Tibial nerve (tissue), 4 donors: ENCODE results near the gene FLT4. TPM values are rescaled to one million over a fixed set of nuclear protein-coding genes. Genes with fewer than 3 reads are reported as not detected.

Experiments
- DNase-seq, 2 donors: peaks; one replicate each; pipeline ENCODE4 v3.0.0-alpha.2; 2019; ENCODE audit warnings: low spot score in 2 of 2
- H3K27ac ChIP-seq, 4 donors: fragments of 200-600 bp; sonication (generic) in 3 of 4; one replicate each; pipeline ENCODE4 v1.5.1; 2017 to 2019; ENCODE audit warnings: mild to moderate bottlenecking in 1 of 4
- H3K27me3 ChIP-seq, 2 donors: fragments of 200-600 bp; sonication (generic) in 1 of 2; one replicate each; pipeline versions ENCODE4 v1.5.1 to v1.6.0; 2017 to 2019
- H3K36me3 ChIP-seq, 3 donors: fragments of 200-600 bp; sonication (generic); one replicate each; pipeline ENCODE4 v1.5.1; 2018 to 2019
- H3K4me1 ChIP-seq, 4 donors: fragments of 200-600 bp; sonication (generic) in 3 of 4; one replicate each; pipeline ENCODE4 v1.5.1; 2017 to 2019
- H3K4me3 ChIP-seq, 4 donors: fragments of 200-600 bp; sonication (generic) in 3 of 4; one replicate each; pipeline ENCODE4 v1.5.1; 2017 to 2019; ENCODE audit warnings: mild to moderate bottlenecking in 1 of 4, moderate library complexity in 1 of 4
- H3K9me3 ChIP-seq, 4 donors: fragments of 200-600 bp; sonication (generic) in 3 of 4; one replicate each; pipeline ENCODE4 v1.5.1; 2017 to 2019
- CTCF ChIP-seq, 5 experiments: fragments of 200-600 bp in 3 of 5; fragments of 450-650 bp in 2 of 5; sonication (generic) in 3 of 5; IDR thresholded peaks; one replicate each; pipeline ENCODE4 v1.5.1; 2016 to 2019; ENCODE audit warnings: antibody characterized with exemption in 5 of 5, mild to moderate bottlenecking in 3 of 5, moderate library complexity in 2 of 5
- EP300 ChIP-seq, 2 donors: sonication (generic); formaldehyde crosslinking; IDR thresholded peaks; one replicate each; pipeline ENCODE4 v1.6.1; 2017; ENCODE audit warnings: antibody characterized with exemption in 2 of 2, mild to moderate bottlenecking in 1 of 2
- POLR2A ChIP-seq, 2 donors: fragments of 450-650 bp; IDR thresholded peaks; one replicate each; pipeline ENCODE4 v1.6.1; 2017; ENCODE audit warnings: antibody characterized with exemption in 2 of 2, mild to moderate bottlenecking in 2 of 2, moderate library complexity in 2 of 2
- WGBS, 2 donors: methylation state at CpG; one replicate each; pipeline ENCODE4 v1.1.5; 2018; 5-methylcytosine and 5-hydroxymethylcytosine counted together
- total RNA-seq, 4 donors: library from RNA; depleted of rRNA; stranded (reverse); fragments of >200 nt; gene quantifications; one replicate each; pipeline ENCODE4 v1.1.0, GENCODE V29; 2016

Gene FLT4
- total RNA-seq, 4 donors from 2014 or later, result 4.6 to 34.2 (median 14.9) TPM

GRCh38 chr5:180589771-180590542 is 59.4 kb downstream of the FLT4 start:
- Histone ChIP-seq H3K4me1 (peaks cover 0 to 22% (median 2%) of the 10 kb centered on the region in 4 donors), H3K9me3 (peaks cover 0 to 13% (median 0%) of the 10 kb centered on the region in 4 donors), H3K36me3 (no peaks in the 10 kb centered on the region), H3K4me3 (peak overlapping the region in 1 of 4 donors; percentile 37), H3K27me3 (peaks cover 0 to 50% of the 10 kb centered on the region in 2 donors), H3K27ac (no peak overlapping the region)
- 4 to 5% methylated on average over 37 to 41 of the region's 44 CpGs for WGBS, 2 donors
- no peak for TF ChIP-seq POLR2A (IDR thresholded peaks at IDR 0.05)
- no peak for TF ChIP-seq CTCF (IDR thresholded peaks at IDR 0.05)
- no peak for TF ChIP-seq EP300 (IDR thresholded peaks at IDR 0.05)
- DNase-seq, result no peak

GRCh38 chr5:180586870-180587269 is 62.5 kb downstream of the FLT4 start:
- no peak overlapping the region for H3K4me3 ChIP-seq
- H3K27ac ChIP-seq, result no peak overlapping the region
- peaks cover 0 to 20% (median 2%) of the 10 kb centered on the region in 4 donors for H3K4me1 ChIP-seq
- H3K9me3 ChIP-seq, result peaks cover 0 to 27% (median 0%) of the 10 kb centered on the region in 4 donors
- H3K27me3 ChIP-seq, result peaks cover 0 to 35% of the 10 kb centered on the region in 2 donors
- no peak for DNase-seq
- no peaks in the 10 kb centered on the region for H3K36me3 ChIP-seq
- 91 to 98% methylated on average over 6 to 10 of the region's 10 CpGs for WGBS, 2 donors
- no peak for TF ChIP-seq POLR2A (IDR thresholded peaks at IDR 0.05)
- TF ChIP-seq EP300 (IDR thresholded peaks at IDR 0.05), result no peak
- no peak for TF ChIP-seq CTCF (IDR thresholded peaks at IDR 0.05)

GRCh38 chr5:180586204-180586603 is 63.2 kb downstream of the FLT4 start:
- Histone ChIP-seq H3K9me3 (peaks cover 0 to 27% (median 0%) of the 10 kb centered on the region in 4 donors), H3K27ac (no peak overlapping the region), H3K27me3 (peaks cover 0 to 28% of the 10 kb centered on the region in 2 donors), H3K4me3 (no peak overlapping the region), H3K4me1 (peaks cover 0 to 13% (median under 1%) of the 10 kb centered on the region in 4 donors), H3K36me3 (no peaks in the 10 kb centered on the region)
- TF ChIP-seq EP300 (IDR thresholded peaks at IDR 0.05) (no peak), CTCF (IDR thresholded peaks at IDR 0.05) (no peak), POLR2A (IDR thresholded peaks at IDR 0.05) (no peak)
- DNase-seq, result no peak
- 90 to 97% methylated on average over 3 of the region's 3 CpGs for WGBS, 2 donors

GRCh38 chr5:180583738-180584137 is 65.7 kb downstream of the FLT4 start:
- DNase-seq, result no peak
- Histone ChIP-seq H3K27ac (no peak overlapping the region), H3K4me1 (no peaks in the 10 kb centered on the region), H3K27me3 (peaks cover 0 to 5% of the 10 kb centered on the region in 2 donors), H3K9me3 (peaks cover 0 to 27% (median 0%) of the 10 kb centered on the region in 4 donors), H3K4me3 (no peak overlapping the region), H3K36me3 (no peaks in the 10 kb centered on the region)
- TF ChIP-seq EP300 (IDR thresholded peaks at IDR 0.05), result no peak
- no peak for TF ChIP-seq CTCF (IDR thresholded peaks at IDR 0.05)
- TF ChIP-seq POLR2A (IDR thresholded peaks at IDR 0.05), result no peak
- WGBS, 2 donors, result 76 to 79% methylated on average over 2 of the region's 2 CpGs

GRCh38 chr5:180580681-180581080 is 68.7 kb downstream of the FLT4 start:
- H3K27me3 ChIP-seq, result no peaks in the 10 kb centered on the region
- H3K4me3 ChIP-seq, result no peak overlapping the region
- H3K9me3 ChIP-seq, result peaks cover 0 to 19% (median 0%) of the 10 kb centered on the region in 4 donors
- no peak for DNase-seq
- WGBS, 2 donors, result 91% methylated on average over 6 of the region's 6 CpGs
- peaks cover 0 to 13% (median 0%) of the 10 kb centered on the region in 3 donors for H3K36me3 ChIP-seq
- H3K4me1 ChIP-seq, result no peaks in the 10 kb centered on the region
- TF ChIP-seq EP300 (IDR thresholded peaks at IDR 0.05), result no peak
- no peak for TF ChIP-seq POLR2A (IDR thresholded peaks at IDR 0.05)
- TF ChIP-seq CTCF (IDR thresholded peaks at IDR 0.05), result no peak
- H3K27ac ChIP-seq, result no peak overlapping the region
